Mesenchymal stem cell (in vitro differentiated cells and primary cell): ENCODE measurements around the gene MAEL.
A peak's percentile ranks its signal among the peaks of the same experiment; 100 is the strongest.

Experiments used
- DNase-seq: peaks from one replicate; pipeline ENCODE4 v3.0.0-alpha.2; 2013
- H2AFZ ChIP-seq: one replicate; pipeline ENCODE4 v1.6.1; 2013; ENCODE audit warnings: low read depth, mild to moderate bottlenecking, control low read depth, inconsistent platforms, low read length, moderate library complexity
- H2AK5ac ChIP-seq: 2 replicates; pipeline ENCODE4 v1.6.1; 2013; ENCODE audit warnings: low read length, moderate library complexity, mild to moderate bottlenecking, inconsistent platforms; ENCODE audit not compliant: severe bottlenecking
- H2BK120ac ChIP-seq: one replicate; pipeline ENCODE4 v1.6.1; 2013; ENCODE audit warnings: low read depth, mild to moderate bottlenecking, inconsistent platforms, low read length, moderate library complexity
- H2BK12ac ChIP-seq, 2 experiments: one replicate each; pipeline ENCODE4 v1.6.1; 2013; ENCODE audit warnings: inconsistent platforms in 2 of 2, low read length in 2 of 2, mild to moderate bottlenecking in 2 of 2, moderate library complexity in 2 of 2, control low read depth in 1 of 2
- H2BK15ac ChIP-seq: one replicate; pipeline ENCODE4 v1.6.1; 2013; ENCODE audit warnings: mild to moderate bottlenecking, low read depth, inconsistent platforms; ENCODE audit not compliant: poor library complexity, severe bottlenecking
- H2BK5ac ChIP-seq: 2 replicates; pipeline ENCODE4 v1.6.1; 2013; ENCODE audit warnings: low read depth, mild to moderate bottlenecking, low read length, control low read depth, inconsistent platforms; ENCODE audit not compliant: poor library complexity, severe bottlenecking
- H3K14ac ChIP-seq, 2 experiments: one replicate each; pipeline ENCODE4 v1.6.1; 2013; ENCODE audit warnings: inconsistent platforms in 2 of 2, low read length in 2 of 2, control low read depth in 1 of 2, mild to moderate bottlenecking in 1 of 2, moderate library complexity in 1 of 2
- H3K18ac ChIP-seq, 2 experiments: one replicate each; pipeline ENCODE4 v1.6.1; 2013; ENCODE audit warnings: inconsistent platforms in 2 of 2, low read length in 2 of 2, control low read depth in 1 of 2, low read depth in 1 of 2, mild to moderate bottlenecking in 1 of 2
- H3K23ac ChIP-seq, 2 experiments: one replicate each; pipeline ENCODE4 v1.6.1; 2013; ENCODE audit warnings: inconsistent platforms in 2 of 2, low read length in 2 of 2, mild to moderate bottlenecking in 2 of 2, moderate library complexity in 2 of 2, control low read depth in 1 of 2
- H3K27ac ChIP-seq: 2 replicates; pipeline ENCODE4 v1.5.1; 2013; ENCODE audit warnings: mild to moderate bottlenecking, moderate library complexity, low read length, control low read depth, inconsistent platforms; ENCODE audit not compliant: poor library complexity, severe bottlenecking
- H3K27me3 ChIP-seq, 2 experiments: 2 replicates each; pipeline versions ENCODE4 v1.6.1 to v1.7.0; 2013; ENCODE audit warnings: low read length in 2 of 2, mild to moderate bottlenecking in 2 of 2, moderate library complexity in 2 of 2, control low read depth in 1 of 2, inconsistent platforms in 1 of 2; ENCODE audit not compliant: control insufficient read depth in 1 of 2, insufficient read depth in 1 of 2
- H3K36me3 ChIP-seq, 2 experiments: 2 replicates each; pipeline versions ENCODE4 v1.6.1 to v1.7.0; 2013; ENCODE audit warnings: low read length in 2 of 2, control low read depth in 1 of 2, inconsistent platforms in 1 of 2, low read depth in 1 of 2, mild to moderate bottlenecking in 1 of 2; ENCODE audit not compliant: insufficient read depth in 2 of 2, control insufficient read depth in 1 of 2
- H3K4ac ChIP-seq, 2 experiments: one replicate each; pipeline ENCODE4 v1.6.1; 2013; ENCODE audit warnings: inconsistent platforms in 2 of 2, low read length in 2 of 2, mild to moderate bottlenecking in 2 of 2, moderate library complexity in 2 of 2, control low read depth in 1 of 2, low read depth in 1 of 2
- H3K4me1 ChIP-seq: 2 replicates; pipeline ENCODE4 v1.6.1; 2013; ENCODE audit warnings: low read depth, low read length, control low read depth; ENCODE audit not compliant: control insufficient read depth, insufficient read depth
- H3K4me2 ChIP-seq: 2 replicates; pipeline ENCODE4 v1.6.1; 2013; ENCODE audit warnings: low read length, mild to moderate bottlenecking, inconsistent platforms; ENCODE audit not compliant: poor library complexity, severe bottlenecking
- H3K4me3 ChIP-seq, 2 experiments: 2 replicates each; pipeline versions ENCODE4 v1.5.1 to v1.7.0; 2013; ENCODE audit warnings: low read length in 2 of 2, mild to moderate bottlenecking in 2 of 2, control low read depth in 1 of 2, low read depth in 1 of 2; ENCODE audit not compliant: insufficient read depth in 1 of 2
- H3K79me1 ChIP-seq: replicated peaks from 2 replicates; pipeline ENCODE4 v1.6.1; 2013; ENCODE audit warnings: mild to moderate bottlenecking, control low read depth, low read length, inconsistent platforms; ENCODE audit not compliant: poor library complexity, severe bottlenecking
- H3K9ac ChIP-seq: 2 replicates; pipeline ENCODE4 v1.7.0; 2013; ENCODE audit warnings: mild to moderate bottlenecking, low read length, moderate library complexity
- H3K9me3 ChIP-seq: 2 replicates; pipeline ENCODE4 v1.7.0; 2013; ENCODE audit warnings: mild to moderate bottlenecking, low read length; ENCODE audit not compliant: control insufficient read depth
- H4K8ac ChIP-seq: one replicate; pipeline ENCODE4 v1.6.1; 2013; ENCODE audit warnings: inconsistent platforms, mild to moderate bottlenecking, low read length, moderate library complexity
- H4K91ac ChIP-seq: one replicate; pipeline ENCODE4 v1.6.1; 2013; ENCODE audit warnings: mild to moderate bottlenecking, low read length, inconsistent platforms
- WGBS: methylation state at CpG from one replicate; pipeline ENCODE4 v1.1.7; 2013; ENCODE audit warnings: mixed read lengths; 5-methylcytosine and 5-hydroxymethylcytosine counted together

The MAEL gene

DNA sequence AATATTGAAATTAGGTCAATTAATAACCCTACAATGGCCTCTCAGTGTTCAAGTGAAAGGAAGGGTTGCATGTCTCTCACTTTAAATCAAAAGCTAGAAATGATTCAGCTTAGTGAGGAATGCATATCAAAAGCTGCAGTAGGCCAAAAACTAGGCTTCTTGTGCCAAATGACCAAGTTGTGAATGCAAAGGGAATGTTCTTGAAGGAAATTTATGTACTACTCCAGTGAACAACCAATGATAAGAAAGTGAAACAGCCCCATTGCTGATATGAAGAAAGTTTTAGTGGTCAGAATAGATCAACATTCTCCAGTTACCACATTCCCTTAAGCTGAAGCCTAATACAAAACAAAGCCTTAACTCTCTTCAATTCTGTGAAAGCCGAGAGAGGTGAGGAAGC is 10.0 kb downstream of the MAEL start:
- Histone ChIP-seq H3K4ac (no peak overlapping the region), H2BK5ac (no peak overlapping the region), H4K8ac (no peak overlapping the region), H3K4me2 (no peak overlapping the region), H3K9ac (no peak overlapping the region), H3K9me3 (peaks cover 21% of the 10 kb centered on the region), H3K23ac (no peak overlapping the region), H3K18ac (no peak overlapping the region), H2BK12ac (no peak overlapping the region), H2BK15ac (no peak overlapping the region), H3K27me3 (no peaks in the 10 kb centered on the region), H3K4me3 (no peak overlapping the region), H2AK5ac (no peak overlapping the region), H3K27ac (no peak overlapping the region), H3K14ac (no peak overlapping the region), H4K91ac (no peak overlapping the region), H3K79me1 (no peaks in the 10 kb centered on the region), H3K36me3 (no peaks in the 10 kb centered on the region), H3K4me1 (no peaks in the 10 kb centered on the region), H2AFZ (no peak overlapping the region), H2BK120ac (no peak overlapping the region)
- WGBS, result 100% methylated on average over 1 of the region's 1 CpG
- DNase-seq, result peak; percentile 6

DNA sequence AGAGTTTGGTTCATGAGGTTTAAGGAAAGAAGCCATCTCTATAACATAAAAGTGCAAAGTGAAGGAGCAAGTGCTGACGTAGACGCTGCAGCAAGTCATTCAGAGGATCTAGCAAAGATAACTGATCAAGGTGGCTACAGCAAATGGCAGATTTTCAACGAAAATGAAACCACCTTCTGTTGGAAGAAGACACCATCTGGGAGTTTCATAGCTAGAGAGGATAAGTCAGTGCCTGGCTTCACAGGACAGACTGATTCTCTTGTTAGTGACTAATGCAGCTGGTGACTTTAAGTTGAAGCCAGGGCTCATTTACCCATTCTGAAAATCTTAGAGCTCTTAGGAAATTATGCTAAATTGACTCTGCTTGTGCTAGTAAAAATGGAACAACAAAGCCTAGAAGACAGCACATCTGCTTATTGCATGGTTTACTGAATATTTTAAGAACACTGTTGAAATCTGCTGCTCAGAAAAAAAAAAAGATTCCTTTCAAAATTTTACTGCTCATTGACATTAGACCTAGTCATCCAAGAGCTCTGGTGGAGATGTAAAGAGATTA is 10.5 kb downstream of the MAEL start:
- Histone ChIP-seq H3K27ac (peak overlapping the region; percentile 29), H3K14ac (no peak overlapping the region), H2BK15ac (no peak overlapping the region), H2BK12ac (no peak overlapping the region), H2BK5ac (no peak overlapping the region), H3K18ac (no peak overlapping the region), H3K4ac (no peak overlapping the region), H3K4me3 (no peak overlapping the region), H3K27me3 (no peaks in the 10 kb centered on the region), H4K8ac (no peak overlapping the region), H3K4me1 (no peaks in the 10 kb centered on the region), H2BK120ac (no peak overlapping the region), H3K4me2 (no peak overlapping the region), H3K9me3 (peaks cover 21% of the 10 kb centered on the region), H3K23ac (no peak overlapping the region), H2AK5ac (no peak overlapping the region), H2AFZ (no peak overlapping the region), H4K91ac (no peak overlapping the region), H3K36me3 (no peaks in the 10 kb centered on the region), H3K9ac (no peak overlapping the region), H3K79me1 (no peaks in the 10 kb centered on the region)
- WGBS, result 73% methylated on average over 3 of the region's 3 CpGs
- no peak for DNase-seq

DNA sequence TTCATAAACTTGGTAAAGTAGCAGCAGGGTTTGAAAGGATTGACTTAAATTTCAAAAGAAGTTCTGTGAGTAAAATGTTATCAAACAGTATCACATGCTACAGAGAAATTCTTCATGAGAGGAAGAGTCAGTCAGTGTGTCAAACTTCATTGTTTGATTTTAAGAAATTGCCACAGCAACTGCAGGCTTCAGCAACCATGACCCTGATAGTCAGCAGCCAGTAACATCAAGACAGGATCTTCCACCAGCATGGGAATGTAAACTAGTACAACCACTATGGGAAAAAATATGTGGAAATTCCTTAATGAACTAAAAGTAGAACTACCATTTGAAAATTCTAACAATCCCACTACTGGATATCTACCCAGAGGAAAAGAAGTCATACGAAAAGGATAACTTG is 11.5 kb downstream of the MAEL start:
- Histone ChIP-seq H4K91ac (no peak overlapping the region), H3K4me2 (no peak overlapping the region), H3K23ac (no peak overlapping the region), H3K79me1 (no peaks in the 10 kb centered on the region), H3K36me3 (no peaks in the 10 kb centered on the region), H4K8ac (no peak overlapping the region), H2BK12ac (no peak overlapping the region), H3K4me3 (no peak overlapping the region), H3K9me3 (peaks cover 21% of the 10 kb centered on the region), H3K14ac (no peak overlapping the region), H2BK15ac (no peak overlapping the region), H3K27me3 (no peaks in the 10 kb centered on the region), H3K9ac (no peak overlapping the region), H2BK120ac (no peak overlapping the region), H3K4me1 (no peaks in the 10 kb centered on the region), H3K18ac (no peak overlapping the region), H2AK5ac (no peak overlapping the region), H2BK5ac (no peak overlapping the region), H3K4ac (no peak overlapping the region), H2AFZ (no peak overlapping the region), H3K27ac (no peak overlapping the region)
- no peak for DNase-seq
- WGBS, result no CpG with 5 or more reads among the region's 1 CpG

DNA sequence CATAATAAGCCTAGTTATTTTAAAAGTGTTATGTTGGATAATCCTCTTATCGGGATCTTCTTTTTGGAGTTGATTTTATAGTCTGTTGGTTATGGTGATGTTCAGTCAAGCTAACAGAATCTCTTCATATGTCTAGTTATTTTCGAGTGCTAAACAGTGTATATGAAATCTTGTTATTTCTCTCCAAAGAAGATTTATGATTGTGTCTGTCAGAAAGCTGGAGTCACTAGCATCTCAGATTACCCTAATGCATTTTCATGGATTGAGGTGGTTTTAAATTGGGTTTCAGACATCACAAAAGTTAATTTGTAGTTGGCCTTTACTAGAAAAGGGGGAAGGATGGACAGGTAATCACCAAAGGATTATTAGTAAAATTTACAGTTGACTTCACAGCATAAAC is 13.3 kb downstream of the MAEL start:
- Histone ChIP-seq H3K14ac (no peak overlapping the region), H4K8ac (no peak overlapping the region), H3K27me3 (no peaks in the 10 kb centered on the region), H2BK15ac (no peak overlapping the region), H2BK12ac (no peak overlapping the region), H2BK120ac (no peak overlapping the region), H3K27ac (no peak overlapping the region), H2AK5ac (no peak overlapping the region), H3K23ac (no peak overlapping the region), H3K36me3 (no peaks in the 10 kb centered on the region), H2AFZ (no peak overlapping the region), H3K4me3 (no peak overlapping the region), H3K4ac (no peak overlapping the region), H3K18ac (no peak overlapping the region), H3K4me2 (no peak overlapping the region), H3K9me3 (peaks cover 21% of the 10 kb centered on the region), H4K91ac (no peak overlapping the region), H3K9ac (no peak overlapping the region), H3K79me1 (no peaks in the 10 kb centered on the region), H3K4me1 (no peaks in the 10 kb centered on the region), H2BK5ac (no peak overlapping the region)
- WGBS, result 76% methylated on average over 2 of the region's 2 CpGs
- no peak for DNase-seq
